Kidney epithelial cell (primary cell): ENCODE measurements around the gene ADGRV1. TPM values are rescaled to one million over a fixed set of nuclear protein-coding genes. Genes with fewer than 3 reads are reported as not detected.

Source experiments
- DNase-seq: peaks from one replicate; pipeline ENCODE4 v3.0.0-alpha.2; 2010; ENCODE audit warnings: low read depth
- H3K27me3 ChIP-seq: 2 replicates; pipeline ENCODE4 v1.6.0; 2011; ENCODE audit warnings: low read length; ENCODE audit not compliant: control insufficient read depth, insufficient read depth
- H3K36me3 ChIP-seq: 2 replicates; pipeline ENCODE4 v1.5.1; 2011; ENCODE audit warnings: low read length; ENCODE audit not compliant: control insufficient read depth, insufficient read depth
- H3K4me3 ChIP-seq: 2 replicates; pipeline ENCODE4 v1.5.1; 2011; ENCODE audit warnings: low read depth, mild to moderate bottlenecking, control low read depth, low read length
- total RNA-seq: library from RNA; depleted of rRNA; stranded (reverse); fragments of >200 nt; gene quantifications from 2 replicates; pipeline ENCODE4 v1.2.3, GENCODE V29; 2015
- TF ChIP-seq, protein P1 (sequence below): IDR thresholded peaks from 2 replicates; pipeline ENCODE4 v1.5.1; 2011; ENCODE audit warnings: mild to moderate bottlenecking, moderate library complexity, low read length, control low read depth, inconsistent platforms; ENCODE audit not compliant: insufficient read depth, poor library complexity, severe bottlenecking

Gene ADGRV1
- total RNA-seq, 1 donor from 2014 or later, result 3.5 TPM

DNA sequence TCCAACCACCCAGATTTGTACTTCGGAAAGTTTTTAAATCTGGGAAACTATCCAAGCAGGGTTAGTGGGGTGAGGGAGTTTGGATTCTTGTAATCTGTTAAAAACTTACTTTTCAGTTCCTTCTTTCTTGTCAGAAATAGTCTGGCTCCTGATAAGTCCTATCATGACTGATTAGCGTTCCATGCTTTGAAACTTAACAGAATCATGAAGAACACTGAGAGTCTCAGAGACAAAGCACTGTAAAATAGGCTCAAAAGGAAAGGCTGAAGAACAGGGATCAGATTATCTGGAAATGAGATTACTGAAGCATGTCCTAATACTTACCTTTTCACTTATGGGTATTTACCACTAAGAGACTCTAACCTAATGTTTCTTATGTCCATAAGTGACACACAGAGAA, 582.1 kb downstream of the ADGRV1 start:
- TF ChIP-seq, protein P1, sequence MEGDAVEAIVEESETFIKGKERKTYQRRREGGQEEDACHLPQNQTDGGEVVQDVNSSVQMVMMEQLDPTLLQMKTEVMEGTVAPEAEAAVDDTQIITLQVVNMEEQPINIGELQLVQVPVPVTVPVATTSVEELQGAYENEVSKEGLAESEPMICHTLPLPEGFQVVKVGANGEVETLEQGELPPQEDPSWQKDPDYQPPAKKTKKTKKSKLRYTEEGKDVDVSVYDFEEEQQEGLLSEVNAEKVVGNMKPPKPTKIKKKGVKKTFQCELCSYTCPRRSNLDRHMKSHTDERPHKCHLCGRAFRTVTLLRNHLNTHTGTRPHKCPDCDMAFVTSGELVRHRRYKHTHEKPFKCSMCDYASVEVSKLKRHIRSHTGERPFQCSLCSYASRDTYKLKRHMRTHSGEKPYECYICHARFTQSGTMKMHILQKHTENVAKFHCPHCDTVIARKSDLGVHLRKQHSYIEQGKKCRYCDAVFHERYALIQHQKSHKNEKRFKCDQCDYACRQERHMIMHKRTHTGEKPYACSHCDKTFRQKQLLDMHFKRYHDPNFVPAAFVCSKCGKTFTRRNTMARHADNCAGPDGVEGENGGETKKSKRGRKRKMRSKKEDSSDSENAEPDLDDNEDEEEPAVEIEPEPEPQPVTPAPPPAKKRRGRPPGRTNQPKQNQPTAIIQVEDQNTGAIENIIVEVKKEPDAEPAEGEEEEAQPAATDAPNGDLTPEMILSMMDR, result no peak
- Histone ChIP-seq H3K27me3 (no peaks in the 10 kb centered on the region), H3K4me3 (no peak overlapping the region), H3K36me3 (no peaks in the 10 kb centered on the region)
- DNase-seq, result no peak

DNA sequence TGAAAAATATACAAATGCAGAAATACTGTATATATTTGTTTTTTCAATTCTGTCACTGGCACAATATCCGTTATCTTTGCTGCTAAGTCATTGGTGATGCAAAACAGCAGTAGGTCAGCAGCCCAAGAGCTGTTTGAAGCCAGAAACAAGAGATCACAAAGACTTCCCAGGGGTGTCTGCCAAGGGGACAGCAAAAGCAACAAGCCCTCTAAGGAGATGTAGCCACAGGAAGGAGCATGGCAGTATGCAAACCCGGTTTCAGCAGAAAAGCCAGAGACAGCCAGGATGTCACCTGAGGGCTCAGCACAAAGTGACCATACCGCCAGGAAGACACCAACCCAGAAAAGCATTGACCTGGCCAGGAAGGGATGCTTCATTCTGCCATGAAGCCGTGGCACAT, 583.0 kb downstream of the ADGRV1 start:
- TF ChIP-seq, protein P1, result no peak

DNA sequence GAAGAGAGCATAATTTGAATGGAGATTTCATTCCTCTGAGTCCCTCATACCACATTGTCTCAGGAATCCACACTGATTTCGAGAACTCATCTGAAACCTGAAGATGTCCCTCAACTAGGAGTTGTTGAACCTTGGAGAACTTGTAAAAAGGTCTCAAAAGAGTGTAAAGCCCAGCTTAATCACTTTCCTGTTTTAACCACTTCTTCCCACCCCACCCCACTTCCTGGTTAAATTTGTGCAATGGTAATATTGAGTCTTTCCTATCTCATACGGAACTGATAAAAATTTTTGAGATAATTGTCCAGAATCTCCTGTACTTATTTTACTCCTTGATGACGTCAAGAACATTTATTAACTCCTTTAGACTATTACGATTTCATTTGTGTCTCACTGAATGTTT, 583.8 kb downstream of the ADGRV1 start:
- Histone ChIP-seq H3K27me3 (no peaks in the 10 kb centered on the region), H3K4me3 (no peak overlapping the region), H3K36me3 (no peaks in the 10 kb centered on the region)
- DNase-seq, result no peak
- TF ChIP-seq, protein P1, result no peak

More for the DNA sequence above, 583.0 kb downstream of the ADGRV1 start:
- no peak overlapping the region for H3K4me3 ChIP-seq
- no peak for DNase-seq
- H3K36me3 ChIP-seq, result no peaks in the 10 kb centered on the region
- no peaks in the 10 kb centered on the region for H3K27me3 ChIP-seq

DNA sequence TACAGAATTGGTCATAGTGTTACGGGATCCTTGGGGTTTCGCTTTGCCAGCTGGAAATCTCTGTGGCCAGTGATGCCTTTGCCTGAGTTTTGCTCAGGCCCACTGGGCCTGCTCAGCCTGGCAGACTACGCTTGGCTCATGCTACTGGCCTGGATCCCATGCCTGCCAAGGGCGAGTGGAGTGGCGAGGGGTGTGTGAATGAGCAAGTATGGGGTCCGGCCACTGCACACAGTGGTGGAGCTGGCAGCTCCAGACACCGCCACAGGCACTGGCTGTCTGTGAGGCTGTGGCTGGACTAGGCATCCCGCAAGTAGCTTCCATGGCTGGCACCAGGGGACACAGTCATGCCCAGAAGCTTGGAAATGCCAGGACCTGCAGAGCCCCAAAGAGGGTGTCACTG, 584.2 kb downstream of the ADGRV1 start:
- DNase-seq, result no peak
- H3K27me3 ChIP-seq, result no peaks in the 10 kb centered on the region
- TF ChIP-seq, protein P1, result no peak
- no peak overlapping the region for H3K4me3 ChIP-seq
- H3K36me3 ChIP-seq, result no peaks in the 10 kb centered on the region

DNA sequence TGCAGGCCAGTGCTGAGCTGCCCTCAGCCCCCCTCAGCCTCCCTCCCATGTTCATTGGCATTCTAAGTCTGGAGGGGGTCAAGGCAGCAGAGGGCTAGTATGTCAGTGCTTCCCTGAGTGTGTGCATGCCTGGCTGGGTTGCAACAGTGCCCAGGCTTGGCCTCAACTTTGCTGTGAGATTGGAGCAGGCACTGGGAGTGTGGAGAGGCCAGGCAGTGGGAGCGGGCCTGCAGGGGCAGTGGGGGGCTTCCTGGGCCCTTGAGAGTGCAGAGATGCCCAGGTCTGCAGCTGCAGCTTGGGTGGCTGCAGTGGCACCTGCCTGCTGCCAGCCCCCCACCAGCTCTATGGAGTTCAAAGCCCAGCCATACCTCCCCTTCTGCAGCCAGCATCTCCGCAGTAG, 585.2 kb downstream of the ADGRV1 start:
- DNase-seq, result no peak

More for the DNA sequence above, 585.2 kb downstream of the ADGRV1 start:
- no peaks in the 10 kb centered on the region for H3K27me3 ChIP-seq
- H3K36me3 ChIP-seq, result no peaks in the 10 kb centered on the region
- TF ChIP-seq, protein P1, result no peak
- no peak overlapping the region for H3K4me3 ChIP-seq
